AG04449 (cell line): ENCODE data around the gene SH3YL1.

Source experiments
- CTCF ChIA-PET: fragments of 350-600 bp; formaldehyde crosslinking; extraction: SDS; loops from one replicate; lab custom pipeline; 2021; ENCODE audit warnings: antibody characterized with exemption; lab: Yijun Ruan, JAX
- POLR2A ChIA-PET: fragments of 400-600, 350-600 bp; formaldehyde crosslinking; extraction: SDS; loops from one replicate; lab custom pipeline; 2020; ENCODE audit warnings: antibody characterized with exemption, inconsistent platforms; lab: Yijun Ruan, JAX
- DNase-seq: peaks from one replicate; pipeline ENCODE4 v3.0.0-alpha.2; 2010; ENCODE audit warnings: low read depth, low spot score
- H3K4me3 ChIP-seq: 2 replicates; pipeline ENCODE4 v1.5.1; 2011; ENCODE audit warnings: low read depth, mild to moderate bottlenecking, control low read depth, low read length
- TF ChIP-seq, protein P1 (sequence below): IDR thresholded peaks from one replicate; pipeline ENCODE4 v1.5.1; 2011; ENCODE audit warnings: mild to moderate bottlenecking, moderate library complexity, low read length, control low read depth, inconsistent platforms; ENCODE audit not compliant: insufficient read depth; ENCODE audit errors: missing control alignments

Gene SH3YL1

GRCh38 chr2:296354-296753, 32.5 kb upstream of the SH3YL1 start:
- no peak for DNase-seq
- TF ChIP-seq, protein P1, sequence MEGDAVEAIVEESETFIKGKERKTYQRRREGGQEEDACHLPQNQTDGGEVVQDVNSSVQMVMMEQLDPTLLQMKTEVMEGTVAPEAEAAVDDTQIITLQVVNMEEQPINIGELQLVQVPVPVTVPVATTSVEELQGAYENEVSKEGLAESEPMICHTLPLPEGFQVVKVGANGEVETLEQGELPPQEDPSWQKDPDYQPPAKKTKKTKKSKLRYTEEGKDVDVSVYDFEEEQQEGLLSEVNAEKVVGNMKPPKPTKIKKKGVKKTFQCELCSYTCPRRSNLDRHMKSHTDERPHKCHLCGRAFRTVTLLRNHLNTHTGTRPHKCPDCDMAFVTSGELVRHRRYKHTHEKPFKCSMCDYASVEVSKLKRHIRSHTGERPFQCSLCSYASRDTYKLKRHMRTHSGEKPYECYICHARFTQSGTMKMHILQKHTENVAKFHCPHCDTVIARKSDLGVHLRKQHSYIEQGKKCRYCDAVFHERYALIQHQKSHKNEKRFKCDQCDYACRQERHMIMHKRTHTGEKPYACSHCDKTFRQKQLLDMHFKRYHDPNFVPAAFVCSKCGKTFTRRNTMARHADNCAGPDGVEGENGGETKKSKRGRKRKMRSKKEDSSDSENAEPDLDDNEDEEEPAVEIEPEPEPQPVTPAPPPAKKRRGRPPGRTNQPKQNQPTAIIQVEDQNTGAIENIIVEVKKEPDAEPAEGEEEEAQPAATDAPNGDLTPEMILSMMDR = no peak
- H3K4me3 ChIP-seq = no peak overlapping the region
- CTCF ChIA-PET = interaction anchor here (1.5 kb wide), 1 partner anchor 8 kb away, joined by 3 read pairs; no protein-coding TSS in a partner anchor
- POLR2A ChIA-PET = no interaction called here

DNA sequence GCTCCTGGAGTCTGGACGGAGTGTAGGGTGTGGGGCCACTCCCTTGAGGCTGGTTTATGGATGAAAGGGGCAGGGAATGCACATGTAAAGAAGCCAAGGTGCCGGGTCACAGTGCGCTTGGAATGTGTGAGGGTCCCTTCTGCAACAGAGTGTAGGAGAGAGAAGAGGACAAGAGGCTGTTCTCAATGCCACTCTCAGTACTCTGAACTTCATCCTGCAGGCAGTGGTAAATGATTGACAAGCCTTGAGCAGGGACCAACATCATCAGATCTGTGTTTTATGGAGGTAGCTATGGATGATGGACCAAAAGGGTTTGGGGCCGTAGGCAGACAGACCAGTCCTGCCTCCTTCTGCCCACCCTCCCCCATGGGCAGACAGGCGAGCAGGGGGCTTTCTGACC, 31.3 kb upstream of the SH3YL1 start:
- no peak for DNase-seq
- TF ChIP-seq, protein P1 = no peak
- ChIA-PET POLR2A (no interaction called here), CTCF (no interaction called here)
- no peak overlapping the region for H3K4me3 ChIP-seq

- TF ChIP-seq, protein P1 = peak; percentile 84
- peak overlapping the region; percentile 54 for H3K4me3 ChIP-seq
- DNase-seq = peak; percentile 5
- CTCF ChIA-PET = interaction anchor here (0.8 to 9.3 kb wide), 25 partner anchors 8 to 1255 kb away, joined by 3 to 99 read pairs (median 4); no protein-coding TSS in a partner anchor
- POLR2A ChIA-PET = no interaction called here
Observed at GRCh38 chr2:290090-290722, 26.4 kb upstream of the SH3YL1 start.

DNA sequence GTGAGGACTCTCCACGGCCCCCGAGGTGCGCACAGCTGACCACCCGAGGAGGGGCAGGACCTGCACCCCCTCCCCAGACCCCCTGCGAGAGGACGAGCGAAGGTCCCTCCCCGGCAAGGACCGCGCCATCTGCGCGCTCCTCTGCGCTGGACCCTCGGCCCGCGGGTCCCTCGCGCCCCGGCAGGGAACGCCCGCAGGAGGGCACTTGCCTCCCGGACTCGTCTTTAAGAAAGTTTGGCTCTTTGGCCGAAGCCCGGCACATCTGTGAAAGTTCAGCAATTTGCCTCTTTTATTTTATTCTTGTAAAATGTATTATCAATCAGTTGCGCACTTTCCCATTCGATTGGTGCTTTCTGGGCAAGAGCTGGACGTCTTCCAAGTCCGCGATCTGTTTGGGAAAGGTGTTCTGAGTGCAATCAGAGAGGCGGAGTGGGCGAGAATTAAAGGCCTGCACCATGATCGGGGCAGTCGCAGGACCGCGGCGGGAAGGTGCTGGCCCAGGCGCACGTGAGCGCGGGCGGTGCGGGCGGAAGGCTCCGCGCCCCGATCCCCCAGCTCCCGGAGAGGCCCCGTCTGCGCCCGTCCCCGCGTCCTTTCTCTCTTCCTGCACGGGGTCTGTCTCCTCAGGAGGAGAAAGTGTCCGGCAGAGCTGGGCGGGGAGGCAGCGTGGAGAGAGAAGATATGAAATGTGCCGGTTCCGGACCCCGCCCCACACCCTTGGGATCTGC, 25.7 kb upstream of the SH3YL1 start:
- POLR2A ChIA-PET = no interaction called here
- DNase-seq = no peak
- H3K4me3 ChIP-seq = peak overlapping the region; percentile 54
- CTCF ChIA-PET = interaction anchor here (0.8 to 9.3 kb wide), 25 partner anchors 8 to 1256 kb away, joined by 3 to 99 read pairs (median 4); no protein-coding TSS in a partner anchor
- TF ChIP-seq, protein P1 = no peak

DNA sequence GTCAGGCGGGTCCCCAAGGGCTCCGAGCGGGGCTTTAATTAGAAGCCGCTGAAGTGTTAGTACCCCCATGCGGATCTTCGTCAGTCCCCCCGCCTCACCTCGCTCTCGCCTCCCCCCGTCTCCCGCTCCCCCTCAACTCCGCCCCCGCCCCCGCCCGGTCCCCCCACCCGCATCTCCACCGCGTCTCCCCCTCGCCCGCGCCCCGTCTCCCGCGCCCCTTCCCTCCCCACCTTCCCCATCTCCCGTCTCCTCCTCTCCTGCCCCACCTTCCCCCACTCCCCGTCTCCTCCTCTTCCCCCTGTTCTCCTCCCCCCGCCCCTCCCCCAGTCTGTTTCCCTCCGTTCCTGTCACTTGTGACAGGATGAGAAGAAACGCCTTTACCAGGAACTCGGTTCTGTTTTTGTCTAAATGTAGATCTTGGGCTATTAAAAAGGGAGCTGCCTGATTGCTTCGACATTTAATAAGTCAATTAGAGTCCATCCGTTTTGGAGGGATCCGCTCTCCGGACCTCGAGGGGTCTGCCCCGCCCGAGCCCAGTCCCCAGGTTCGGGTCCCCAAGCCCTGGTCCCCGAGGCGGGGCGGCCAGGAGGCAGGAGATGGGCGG, 25.0 kb upstream of the SH3YL1 start:
- TF ChIP-seq, protein P1 = no peak
- ChIA-PET POLR2A (no interaction called here), CTCF (interaction anchor here (0.8 to 9.3 kb wide), 10 partner anchors 8 to 1256 kb away, joined by 3 to 99 read pairs (median 6); no protein-coding TSS in a partner anchor)
- DNase-seq = no peak
- no peak overlapping the region for H3K4me3 ChIP-seq
